ENCODE results near the gene CHD2.
"Not testable (repeated sequence)": the region's sequence is repeated elsewhere in the genome, so short reads cannot be mapped to it uniquely, and the experiment has no call there.

The CHD2 gene

DNA sequence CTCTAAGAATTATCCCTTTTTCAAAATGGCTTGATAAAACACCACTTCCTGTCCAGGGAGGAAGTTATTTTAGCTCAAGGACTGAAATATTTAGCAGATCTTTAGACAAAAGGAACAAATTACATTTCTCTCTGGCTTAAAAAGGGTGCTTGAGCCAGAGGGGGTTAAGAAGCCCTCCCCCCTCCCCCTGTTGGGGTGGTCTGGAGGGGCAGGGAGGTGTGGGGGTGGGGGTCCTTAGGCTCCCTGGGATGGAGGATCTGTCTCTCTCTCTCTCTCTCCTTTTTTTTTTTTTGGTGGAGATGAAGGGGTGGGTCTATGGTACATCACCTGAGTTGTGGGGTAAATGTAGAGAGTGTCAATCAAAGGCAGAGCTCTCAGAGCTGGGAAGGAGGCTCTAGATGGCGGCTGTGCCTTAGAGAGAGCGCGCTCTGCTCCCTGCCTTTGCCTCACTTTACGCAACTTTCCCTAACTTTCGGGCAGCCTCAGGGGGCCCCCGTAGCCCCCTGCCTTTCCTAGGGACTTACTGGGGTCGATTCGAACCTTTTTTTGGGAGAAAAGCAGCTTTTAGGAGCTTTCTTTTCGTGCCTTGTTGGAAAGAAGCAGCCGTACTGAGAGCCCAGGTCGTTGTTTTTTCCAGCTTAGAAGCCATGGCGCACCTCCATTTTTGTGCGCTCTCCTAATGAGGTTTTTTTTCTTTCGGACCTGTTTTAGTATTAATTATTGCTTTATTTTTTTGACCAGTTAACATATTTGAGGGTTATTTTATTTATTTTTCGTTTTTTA is at the start of gene CHD2:
Gene CHD2, plus strand, starts transcription at position 377 of the 783 bp plus-strand sequence. CDS start 914 bp downstream, outside the sequence.
- DNase-seq, result peak; percentile 62

DNA sequence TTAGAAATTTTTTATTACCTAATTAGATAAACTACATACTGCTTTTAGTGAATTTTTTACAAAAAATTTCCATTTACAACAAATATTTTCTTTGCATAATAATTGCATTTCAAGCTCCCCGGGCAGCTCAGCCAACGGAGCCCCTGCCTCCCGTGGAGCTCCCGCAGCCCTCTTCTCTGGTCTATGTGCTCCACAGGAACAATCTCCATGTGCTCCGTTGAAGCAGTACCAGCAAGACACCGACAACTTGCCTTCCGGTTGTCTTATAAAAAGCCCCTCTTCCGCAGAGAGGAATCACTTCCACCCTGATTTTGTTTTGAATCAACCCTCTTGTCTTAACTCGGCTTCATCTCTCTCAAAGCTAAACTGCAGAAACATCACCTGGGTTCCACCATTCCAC is 46.9 kb upstream of the CHD2 start:
- DNase-seq, result no peak

DNA sequence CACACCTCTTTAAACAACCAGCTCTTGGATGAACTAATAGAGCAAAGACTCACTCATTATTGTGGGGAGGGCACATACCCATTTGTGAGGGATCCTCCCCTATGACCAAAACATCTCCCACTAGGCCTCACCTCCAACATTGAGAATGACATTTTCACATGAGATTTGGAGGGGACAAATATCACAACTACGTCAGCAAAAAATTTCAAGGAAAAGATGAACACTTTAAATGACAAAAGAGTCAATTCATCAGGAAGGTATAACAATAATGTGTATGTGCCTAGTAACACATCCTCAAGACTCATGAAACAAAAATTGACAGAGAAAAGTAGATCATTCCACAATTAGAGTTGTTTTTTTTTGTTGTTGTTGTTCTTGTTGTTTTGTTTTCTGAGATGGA is 38.4 kb upstream of the CHD2 start:
- no peak for DNase-seq

DNA sequence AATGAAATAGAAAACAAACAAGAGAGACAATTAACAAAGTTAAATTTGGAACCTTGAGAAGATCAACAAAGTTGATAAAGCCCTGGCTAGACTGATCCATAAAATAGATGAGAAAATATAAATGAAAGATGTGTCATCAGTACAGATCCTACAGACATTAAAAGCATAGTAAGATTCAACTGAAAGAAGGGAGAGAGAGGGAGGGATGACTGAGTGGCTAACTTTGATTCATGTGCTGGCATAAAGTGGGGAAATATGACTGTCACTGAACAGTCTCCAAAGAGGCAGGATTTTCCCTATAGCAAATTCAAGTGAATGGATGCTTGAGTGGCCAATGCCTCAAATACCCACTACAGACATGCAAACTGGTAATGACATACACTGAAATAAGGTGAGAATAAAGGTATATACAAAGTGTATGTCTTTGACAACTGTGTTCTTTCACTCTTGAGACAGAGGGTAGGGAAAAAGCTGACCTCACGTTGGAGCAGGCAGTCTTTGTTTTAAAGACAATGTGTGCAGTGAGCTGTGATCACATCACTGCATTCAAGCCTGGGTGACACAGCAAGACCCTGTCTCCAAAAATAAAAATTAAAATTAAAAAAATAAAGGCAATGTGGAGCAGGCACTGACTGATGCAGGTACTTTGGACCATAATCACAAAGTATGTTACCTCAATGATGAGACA is 35.9 kb upstream of the CHD2 start:
- no peak for DNase-seq

DNA sequence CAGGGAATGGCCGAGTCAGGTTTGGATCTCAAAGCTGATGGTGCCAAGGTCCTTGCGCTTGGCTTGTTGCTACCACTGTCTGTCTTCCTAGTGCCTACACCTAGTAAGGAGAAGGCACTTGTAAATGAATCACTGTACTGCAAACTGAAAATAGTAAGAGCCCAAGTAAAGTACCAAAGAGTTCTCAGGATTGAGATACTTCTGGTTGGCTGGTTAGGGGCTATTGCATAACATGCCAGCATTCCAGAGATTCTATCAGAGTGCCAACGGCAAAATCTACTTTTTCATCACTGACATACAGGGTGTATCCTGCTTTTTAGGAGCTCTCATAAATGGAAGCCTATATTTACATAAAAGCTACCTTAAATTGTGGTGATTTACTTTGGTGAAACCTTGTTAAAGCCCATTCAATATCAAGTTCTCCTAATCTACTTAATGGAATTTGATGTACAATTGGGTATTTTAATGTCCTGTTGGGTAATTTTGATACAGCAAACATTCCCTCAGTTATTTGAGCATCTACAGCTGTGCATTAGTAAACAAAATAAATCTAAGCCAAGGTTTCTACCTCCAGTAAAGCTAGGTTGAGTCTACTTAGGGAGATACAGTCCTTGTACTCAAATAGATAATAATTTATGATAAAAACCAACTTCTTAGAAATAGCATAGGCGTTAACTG is 30.7 kb upstream of the CHD2 start:
- no peak for DNase-seq

DNA sequence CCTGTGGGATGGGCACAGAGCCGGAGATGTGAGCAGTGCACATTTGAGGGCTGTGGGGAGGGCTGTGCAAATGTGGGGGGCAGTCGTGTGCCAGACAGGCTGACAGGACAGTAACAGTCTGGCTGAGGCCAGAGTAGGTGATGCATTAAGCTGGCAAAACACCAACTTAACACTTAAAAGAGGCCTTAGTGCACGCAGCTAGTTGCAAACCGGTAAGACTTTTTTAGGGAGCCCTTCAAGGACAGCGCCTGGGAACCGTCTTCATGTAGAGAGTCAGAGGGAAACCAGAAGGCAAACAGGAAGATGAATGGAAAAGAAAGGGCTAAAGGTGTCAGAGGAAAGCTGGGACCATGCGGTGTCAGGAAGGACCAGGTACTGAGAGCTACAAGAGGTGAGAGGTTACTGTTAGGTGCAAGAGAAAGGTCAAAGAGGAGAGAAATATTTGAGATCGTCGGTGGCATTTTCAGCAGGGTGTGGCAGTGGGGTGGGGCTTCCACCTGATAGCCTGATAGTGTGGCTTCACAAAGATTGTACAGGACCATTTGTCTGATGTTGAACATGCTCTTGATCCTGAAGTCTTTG is 30.0 kb upstream of the CHD2 start:
- no peak for DNase-seq

DNA sequence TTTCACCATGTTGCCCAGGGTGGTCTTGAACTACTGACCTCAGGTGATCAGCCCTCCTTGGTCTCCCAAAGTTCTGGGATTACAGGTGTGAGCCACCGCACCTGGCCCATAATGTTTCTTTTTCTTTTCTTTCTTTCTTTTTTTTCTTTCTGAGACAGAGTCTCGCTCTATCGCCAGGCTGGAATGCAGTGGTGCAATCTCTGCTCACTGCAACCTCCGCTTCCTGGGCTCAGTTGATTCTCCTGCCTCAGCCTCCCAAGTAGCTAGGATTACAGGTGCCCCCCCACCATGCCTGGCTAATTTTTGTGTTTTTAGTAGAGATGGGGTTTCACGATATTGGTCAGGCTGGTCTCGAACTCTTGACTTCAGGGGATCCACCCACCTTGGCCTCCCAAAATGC is 27.2 kb upstream of the CHD2 start:
- DNase-seq, result not testable (repeated sequence)

DNA sequence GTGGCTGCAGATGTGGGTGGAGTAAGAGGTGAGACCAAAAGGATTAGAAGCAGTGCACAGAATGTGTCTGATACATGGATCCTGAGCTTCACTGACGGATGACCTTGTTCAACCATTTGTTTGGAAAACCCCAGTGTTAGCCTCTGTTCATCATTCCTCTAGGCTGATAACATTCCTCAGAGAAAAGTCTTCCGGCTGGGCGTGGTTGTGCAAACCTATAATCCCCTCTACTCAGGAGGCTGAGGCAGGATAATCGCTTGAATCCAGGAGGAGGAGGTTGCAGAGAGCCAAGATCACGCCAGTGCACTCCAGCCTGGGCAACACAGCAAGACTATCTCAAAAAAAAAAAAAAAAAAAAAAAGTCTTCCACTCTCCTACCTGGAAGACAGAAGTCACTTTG is 23.1 kb upstream of the CHD2 start:
- DNase-seq, result no peak

DNA sequence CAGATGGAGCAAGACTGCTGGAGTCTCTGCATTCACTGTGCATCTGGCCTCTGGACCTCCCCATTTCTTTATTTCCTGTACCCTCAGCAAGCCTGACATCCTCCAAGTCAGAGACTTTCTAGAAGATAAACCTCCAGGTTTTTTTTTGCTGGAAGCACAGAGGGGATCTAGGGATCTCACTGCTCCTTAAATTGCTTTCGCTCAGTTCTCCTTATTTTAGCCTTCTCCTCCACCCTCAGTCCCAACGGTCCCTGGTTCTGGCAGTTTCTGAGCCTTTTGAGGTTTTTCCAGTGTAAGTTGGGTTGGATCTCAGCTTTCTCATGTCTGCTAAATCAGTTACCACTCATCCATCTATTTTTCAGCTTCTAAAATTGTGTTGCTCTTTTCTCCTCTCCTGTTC is 22.7 kb upstream of the CHD2 start:
- no peak for DNase-seq

DNA sequence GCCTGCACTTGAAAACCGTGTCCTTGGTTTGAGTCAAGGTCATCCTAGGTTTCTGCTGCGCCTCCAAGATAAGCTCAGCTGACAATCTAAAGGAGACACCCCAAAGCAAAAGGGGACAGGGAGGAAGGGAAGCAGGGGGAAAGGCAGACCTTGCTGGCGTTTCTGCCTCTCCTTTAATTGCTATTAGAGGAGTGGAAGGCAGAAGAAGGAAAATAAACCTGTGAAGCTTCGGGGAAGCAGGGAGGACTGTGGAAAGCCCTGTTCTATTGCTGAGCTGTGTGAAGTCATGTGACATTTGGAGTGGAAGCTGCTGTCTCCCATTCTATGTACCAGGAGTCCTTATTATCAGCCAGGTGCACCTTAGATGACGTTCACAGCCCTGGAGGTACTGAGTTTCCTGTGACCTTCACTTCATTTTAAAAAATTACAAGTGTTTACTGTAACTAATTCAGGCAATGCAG is 21.5 kb upstream of the CHD2 start:
- DNase-seq, result no peak

DNA sequence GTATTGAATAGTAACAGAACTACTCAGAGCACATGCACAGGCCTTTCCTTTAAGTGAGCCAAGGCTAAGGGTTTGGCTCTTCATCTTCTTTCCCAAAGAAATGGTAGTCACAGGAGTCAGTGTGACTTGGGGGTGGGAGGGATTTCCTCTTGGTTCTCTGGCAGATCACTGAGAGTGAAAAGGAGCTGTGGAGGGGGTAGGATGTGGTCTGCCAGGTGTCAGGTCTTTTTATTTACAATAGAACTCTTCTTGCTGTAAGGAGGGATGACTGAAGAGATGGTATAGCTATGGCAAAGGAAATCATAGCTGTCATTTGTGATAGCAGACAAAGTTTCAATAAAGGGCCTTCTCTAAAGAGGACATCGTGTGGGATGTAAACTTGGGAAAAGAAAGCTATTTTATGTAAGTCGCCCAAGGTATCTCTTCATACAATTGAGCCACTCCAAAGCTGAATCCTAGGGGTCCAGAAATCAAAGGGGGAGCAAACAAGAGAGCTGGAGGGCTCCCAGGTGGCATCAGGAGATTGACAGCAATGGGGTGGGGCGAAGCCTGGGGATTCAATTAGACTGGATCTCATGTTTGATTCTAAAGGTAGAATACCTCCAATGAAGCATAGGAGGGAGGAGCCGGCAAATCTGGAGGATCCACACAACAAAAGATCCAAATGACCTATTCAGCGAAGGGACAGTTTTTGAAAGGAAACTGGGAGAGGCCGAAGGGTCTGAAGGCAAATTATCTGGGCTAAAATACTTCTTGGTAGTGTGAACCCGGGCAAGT is 20.0 kb upstream of the CHD2 start:
- peak; percentile 19 for DNase-seq

DNA sequence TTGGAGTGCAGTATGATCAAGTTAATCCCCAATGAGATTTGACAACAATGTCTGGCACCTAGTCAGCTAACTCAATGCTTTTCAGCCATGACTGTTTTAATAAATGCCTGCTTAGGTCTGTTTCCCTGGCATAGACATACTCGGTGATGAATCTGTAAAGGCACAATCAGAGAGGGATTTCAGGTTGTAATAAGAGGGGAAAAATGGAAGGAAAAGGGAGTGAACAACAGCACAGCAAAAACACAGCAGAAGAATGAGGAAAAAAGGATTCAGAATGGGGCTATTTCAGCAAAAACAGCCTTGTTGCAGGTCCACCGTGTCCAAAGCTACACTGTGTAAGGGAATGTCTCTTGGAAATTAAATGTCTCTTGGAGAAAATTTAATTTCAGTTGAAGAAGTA is 19.3 kb upstream of the CHD2 start:
- DNase-seq, result no peak

DNA sequence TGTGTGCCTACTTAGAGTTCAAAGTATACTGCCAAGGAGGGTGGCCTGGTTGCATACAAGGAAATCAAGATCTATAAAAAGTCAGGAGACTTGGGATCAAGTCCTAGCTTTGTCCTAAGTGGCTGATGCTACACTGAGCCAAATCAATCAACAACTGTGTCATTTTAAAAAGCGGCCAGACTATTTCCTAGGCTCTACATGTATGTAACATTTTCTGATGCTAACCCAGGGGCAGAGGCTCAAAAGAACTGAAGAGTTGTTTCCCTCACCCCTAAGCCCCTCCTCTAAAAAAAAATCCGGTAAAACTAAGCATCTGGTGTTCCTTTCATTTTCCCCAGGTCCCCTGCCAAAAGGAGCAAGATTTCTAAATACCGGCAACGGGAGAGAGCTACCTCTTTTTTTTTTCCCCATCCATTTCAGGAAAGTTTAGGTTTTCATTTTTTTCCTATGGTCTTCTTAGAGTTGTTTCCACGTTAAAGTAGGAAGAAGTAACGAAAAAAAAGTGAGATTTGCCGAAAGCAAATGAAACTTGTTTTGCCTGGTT is 18.8 kb upstream of the CHD2 start:
- no peak for DNase-seq

DNA sequence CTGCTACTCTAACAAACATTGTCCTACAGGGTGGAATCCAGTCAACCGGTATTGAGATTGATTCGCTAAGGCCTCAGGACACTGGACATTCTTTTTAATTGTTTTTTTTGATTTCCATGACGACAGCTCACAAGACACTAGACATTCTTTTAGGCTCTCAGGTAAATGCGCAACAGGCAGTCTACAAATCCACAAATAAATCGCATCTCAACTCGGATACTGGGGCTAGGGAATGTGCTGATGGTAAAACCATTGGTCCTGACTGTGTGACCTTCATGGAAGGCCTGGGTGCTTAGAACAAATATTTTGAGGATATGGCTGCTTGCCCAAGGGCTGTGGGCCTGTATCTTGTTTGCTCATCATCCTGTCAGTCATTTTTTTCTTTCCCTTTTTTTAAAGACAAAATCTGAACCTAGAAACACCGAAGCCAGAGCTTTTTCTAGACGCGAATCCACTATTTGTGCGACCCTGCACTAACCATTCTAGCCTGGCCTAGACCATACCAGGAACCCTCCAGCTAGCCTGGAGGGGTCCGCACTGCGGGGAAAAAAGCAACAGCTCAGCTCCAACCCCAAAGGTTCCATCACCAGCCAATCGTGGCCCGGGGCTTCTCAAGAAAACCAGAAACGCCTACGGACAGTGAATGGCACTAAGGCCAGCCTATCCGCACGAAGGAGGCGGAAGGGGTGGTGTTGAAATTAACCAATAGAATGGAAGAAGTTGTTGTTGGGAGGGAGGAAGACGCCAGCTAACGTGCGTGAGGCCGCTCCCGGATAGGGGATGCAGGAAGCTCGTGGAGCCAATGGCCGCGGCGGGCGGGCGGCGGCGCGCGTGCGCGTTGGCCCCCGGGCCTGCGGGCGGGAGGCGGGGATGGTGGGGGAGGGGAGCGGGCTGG is 18.1 kb upstream of the CHD2 start:
- peak; percentile 97 for DNase-seq

DNA sequence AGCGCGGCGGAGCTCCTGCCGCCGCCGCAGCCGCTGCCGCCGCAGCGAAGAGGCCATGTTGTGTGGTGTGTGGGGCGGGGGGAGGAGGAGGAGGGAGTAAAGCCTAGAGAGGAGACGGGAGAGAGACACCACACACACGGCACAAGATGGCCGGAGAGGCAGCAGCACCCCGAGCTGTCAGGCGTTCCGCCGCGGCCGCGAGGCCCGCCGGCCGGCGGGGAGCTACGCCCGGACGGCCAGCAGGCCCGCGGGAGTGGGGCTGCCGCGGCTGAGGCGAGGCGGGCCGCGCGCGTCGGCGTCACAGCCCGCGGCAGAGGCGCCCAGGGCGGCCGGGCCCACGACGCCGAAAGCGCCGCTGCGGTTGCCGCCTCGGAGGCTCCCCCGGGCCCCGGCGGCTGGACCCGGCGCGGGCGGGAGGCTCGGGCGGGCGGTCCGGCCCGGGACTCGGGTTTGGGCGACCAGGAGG is 17.4 kb upstream of the CHD2 start:
- no peak for DNase-seq

DNA sequence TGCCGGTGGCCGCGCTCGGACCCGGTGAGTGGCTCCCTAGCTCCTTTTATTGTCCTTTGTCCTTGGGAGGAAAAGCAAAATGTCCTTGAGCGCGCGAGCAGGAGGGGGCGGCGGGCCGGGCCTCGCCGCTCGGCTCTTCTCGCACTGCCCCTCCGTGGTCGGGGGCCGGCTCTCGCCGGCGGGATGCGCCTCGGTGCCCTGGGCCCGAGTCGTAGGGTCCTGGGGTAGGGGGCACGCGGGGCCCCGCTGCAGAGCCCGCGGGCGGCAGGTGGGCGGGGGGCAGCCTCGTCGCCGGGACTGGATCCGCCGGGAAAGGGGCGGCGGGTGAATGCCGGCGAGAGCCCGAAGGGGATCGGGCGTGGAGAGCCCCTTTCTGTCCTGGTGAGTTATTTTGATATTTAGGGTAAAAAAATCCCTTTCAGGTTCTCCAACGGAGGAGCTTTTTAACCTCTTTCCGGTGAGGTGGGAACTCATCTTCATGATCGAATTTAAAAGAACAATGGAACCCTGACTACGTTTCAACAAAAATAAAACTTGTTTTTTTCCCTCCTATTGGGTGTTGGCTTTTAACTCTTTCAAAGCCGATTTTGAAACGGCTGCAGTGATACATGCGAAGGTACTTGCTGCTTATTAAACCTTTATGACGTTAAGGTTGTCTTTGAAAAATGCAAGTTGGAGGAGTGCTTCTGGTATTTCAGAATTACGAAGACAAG is 16.8 kb upstream of the CHD2 start:
- DNase-seq, result peak; percentile 18

DNA sequence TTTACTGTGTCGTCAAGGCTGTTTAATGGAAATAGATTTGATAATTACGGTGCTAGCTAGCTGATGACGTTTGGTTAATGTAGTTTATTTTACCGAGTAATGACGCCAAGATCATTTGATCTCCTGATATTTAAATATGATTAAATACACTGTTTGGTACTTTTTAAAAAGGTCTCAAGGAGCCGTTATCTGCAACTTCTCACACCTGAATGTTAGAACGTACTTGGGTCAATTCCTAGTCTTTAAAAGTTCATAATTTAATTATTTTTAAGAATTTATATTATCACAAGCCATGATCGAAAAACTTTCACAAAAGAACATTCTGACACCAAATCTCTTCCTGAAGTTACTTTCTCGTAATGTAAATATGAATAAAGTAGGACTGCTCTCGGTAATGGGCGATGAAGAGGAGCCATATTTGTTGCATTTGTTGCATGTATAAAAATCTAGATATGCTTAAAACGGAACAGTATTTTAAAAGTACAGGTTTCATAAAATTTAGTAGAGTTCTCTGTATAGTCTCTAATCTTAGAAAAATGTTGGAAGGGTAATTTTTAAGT is 16.2 kb upstream of the CHD2 start:
- DNase-seq, result no peak

DNA sequence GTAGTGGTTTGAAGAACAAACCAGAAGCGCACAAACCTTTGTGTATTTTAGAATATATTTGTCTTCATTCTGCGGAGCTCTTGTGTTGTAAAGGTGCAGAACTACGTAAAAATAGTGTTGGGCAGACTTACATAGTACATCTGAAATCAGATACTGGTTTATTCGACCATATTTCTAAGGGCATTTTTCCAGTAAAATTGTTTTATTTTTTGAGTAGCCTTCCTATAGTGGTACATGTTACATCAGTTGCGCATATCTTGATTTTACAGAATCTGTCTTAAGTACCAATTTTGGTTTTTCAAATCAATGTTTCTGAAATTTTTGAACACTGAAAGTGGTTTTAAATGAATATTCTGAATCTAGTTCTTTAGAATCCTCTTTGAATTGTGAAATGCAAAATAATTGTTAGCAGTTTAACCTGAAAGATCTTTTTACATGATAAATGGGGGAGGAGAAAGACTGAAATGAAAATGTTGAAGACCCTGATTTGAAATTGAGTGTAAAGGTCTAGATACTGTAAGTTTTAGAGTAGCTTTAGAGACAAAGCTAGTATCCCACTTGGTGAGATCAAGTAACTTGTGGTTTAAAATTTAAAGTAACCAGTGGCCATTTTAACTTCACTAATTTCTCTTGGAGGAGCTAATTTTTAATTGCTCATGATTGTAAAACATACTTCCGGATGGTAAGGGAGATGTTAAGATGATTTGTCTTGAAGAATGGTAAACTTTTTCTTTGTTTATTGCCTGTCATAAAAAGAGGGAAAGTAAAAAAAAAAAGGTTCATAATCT is 15.5 kb upstream of the CHD2 start:
- no peak for DNase-seq

Measured in activated gamma-delta T cell treated with Interleukin-2 at 50 U/mL for 16 hours (primary cell).